VCaP (cell line): Measurements from ENCODE around the gene SLCO1C1.

Source experiments
- H3K27ac ChIP-seq: fragments of 450-650 bp; 2 replicates; pipeline ENCODE4 v1.5.1; 2017
- CTCF ChIP-seq: fragments of 450-650 bp; conservative IDR thresholded peaks from 2 replicates; pipeline ENCODE4 v1.5.1; 2017; ENCODE audit warnings: mild to moderate bottlenecking, moderate library complexity

Gene SLCO1C1

GRCh38 chr12:20695232-20695631, at the start of gene SLCO1C1:
TSS of gene SLCO1C1 (plus strand) at chr12:20695332. CDS start at chr12:20699577, 4,245 bp downstream.
- no peak within 1 kb of the TSS for H3K27ac ChIP-seq
- TF ChIP-seq CTCF, result no peak

GRCh38 chr12:20646239-20646827, 48.8 kb upstream of the SLCO1C1 start:
- peak; percentile 84 for TF ChIP-seq CTCF

GRCh38 chr12:20653871-20654270, 41.3 kb upstream of the SLCO1C1 start:
- TF ChIP-seq CTCF, result no peak
- no peak overlapping the region for H3K27ac ChIP-seq

More at GRCh38 chr12:20646239-20646827, 48.8 kb upstream of the SLCO1C1 start:
- H3K27ac ChIP-seq, result no peak overlapping the region

GRCh38 chr12:20656600-20656999, 38.5 kb upstream of the SLCO1C1 start:
- no peak overlapping the region for H3K27ac ChIP-seq
- no peak for TF ChIP-seq CTCF

- H3K27ac ChIP-seq, result no peak overlapping the region
- TF ChIP-seq CTCF, result no peak
Observed at GRCh38 chr12:20657496-20657895, 37.6 kb upstream of the SLCO1C1 start.

- H3K27ac ChIP-seq, result no peak overlapping the region
- peak; percentile 21 for TF ChIP-seq CTCF
Observed at GRCh38 chr12:20681334-20681733, 13.8 kb upstream of the SLCO1C1 start.

- no peak overlapping the region for H3K27ac ChIP-seq
- no peak for TF ChIP-seq CTCF
Observed at GRCh38 chr12:20696181-20696905, 1.2 kb downstream of the SLCO1C1 start.
